SK-N-MC (cell line): Measurements from ENCODE around the gene ZNF19.

Experiments
- EZH2 ChIP-seq: fragments of 200-600 bp; sonication (generic); IDR thresholded peaks from one replicate; pipeline ENCODE4 v1.6.1; 2017; ENCODE audit warnings: antibody characterized with exemption
- FOXP2 ChIP-seq: optimal IDR thresholded peaks from 2 replicates; pipeline ENCODE3; 2011; ENCODE audit warnings: mild to moderate bottlenecking, moderate library complexity; ENCODE audit not compliant: insufficient read depth; ENCODE audit errors: extremely low read length, control extremely low read depth

GRCh38 chr16:71490361-71490760 is 1.2 kb upstream of the ZNF19 start:
- no peak for TF ChIP-seq FOXP2
- no peak for TF ChIP-seq EZH2
